CD4-positive, alpha-beta T cell treated with Interleukin-10 for 1 hour (primary cell): ENCODE data around the gene PPP1R12B.
"Not testable (repeated sequence)": the region's sequence is repeated elsewhere in the genome, so short reads cannot be mapped to it uniquely, and the experiment has no call there.

Experiments
- DNase-seq: peaks from one replicate; pipeline ENCODE4 v3.0.0-alpha.2; 2020

Gene PPP1R12B

GRCh38 chr1:202456372-202457169 is 108.1 kb downstream of the PPP1R12B start:
- DNase-seq: not testable (repeated sequence)

DNA sequence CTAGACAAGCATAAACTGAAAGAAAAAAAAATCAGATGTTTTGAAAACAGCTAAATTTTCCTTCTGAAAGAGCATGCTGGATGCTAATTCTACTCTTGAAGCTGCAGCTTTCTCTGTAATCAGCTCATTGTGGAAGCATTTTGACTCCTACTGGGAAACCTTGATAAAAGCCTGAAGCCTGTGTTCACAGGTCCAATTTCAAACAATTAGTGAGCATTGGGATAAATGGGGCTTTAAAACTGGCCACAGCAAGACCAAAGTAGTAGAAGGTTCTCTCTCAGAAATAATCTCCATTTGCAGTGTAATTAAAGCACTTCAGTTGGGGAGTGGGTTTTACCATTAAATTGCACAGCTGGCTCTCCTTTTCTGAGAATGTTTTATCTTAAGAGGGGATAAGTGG is 110.2 kb downstream of the PPP1R12B start:
- not testable (repeated sequence) for DNase-seq

DNA sequence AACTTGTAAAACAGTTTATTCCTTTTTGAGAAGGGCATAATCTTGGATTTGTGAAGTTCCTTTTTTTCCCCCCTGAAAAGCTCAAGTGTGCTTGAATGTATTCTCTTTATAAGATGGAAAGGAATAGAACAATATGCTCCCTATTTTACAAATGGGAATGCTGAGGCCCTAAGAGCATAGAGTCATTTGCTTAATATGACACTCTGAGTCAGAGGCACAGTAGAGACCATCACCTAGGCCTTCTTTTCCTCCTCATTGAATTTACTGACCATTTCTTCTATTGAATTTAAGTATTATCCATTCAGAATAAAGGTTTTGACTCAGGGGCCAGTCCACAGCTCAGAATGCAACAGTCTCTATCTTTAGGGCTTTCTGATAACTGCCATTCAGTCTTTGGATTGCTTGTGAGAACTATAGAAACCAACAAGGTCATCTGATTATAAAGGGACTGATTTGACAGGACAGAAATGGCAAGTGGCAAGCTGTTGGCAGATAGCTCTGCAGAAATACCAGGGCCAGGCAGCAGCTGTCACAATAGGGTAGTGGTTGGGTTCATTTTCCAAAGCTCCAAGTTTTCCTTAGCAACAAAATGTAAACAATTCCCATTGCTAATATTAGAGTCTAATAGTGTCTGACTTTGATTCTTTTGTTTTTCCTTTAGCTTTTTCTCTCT is 111.1 kb downstream of the PPP1R12B start:
- not testable (repeated sequence) for DNase-seq

DNA sequence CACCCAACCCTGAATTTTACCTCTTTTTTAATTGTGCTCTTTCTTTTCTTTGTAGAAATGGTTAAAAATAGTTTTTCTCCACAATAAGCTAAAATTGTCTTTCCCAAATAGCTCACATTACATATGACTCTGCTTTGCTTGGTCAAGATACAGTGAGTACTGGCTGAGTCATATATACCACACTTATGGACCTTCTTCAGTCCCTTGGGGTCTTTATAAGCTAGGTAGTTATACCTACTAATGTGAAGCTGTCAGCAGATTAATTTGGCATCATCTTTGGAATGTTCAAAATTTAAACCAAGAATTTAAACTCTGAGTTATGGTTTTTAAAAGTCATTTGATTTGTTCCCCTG is 111.6 kb downstream of the PPP1R12B start:
- not testable (repeated sequence) for DNase-seq

- no peak for DNase-seq
Observed at GRCh38 chr1:202462342-202463076, 114.0 kb downstream of the PPP1R12B start.

DNA sequence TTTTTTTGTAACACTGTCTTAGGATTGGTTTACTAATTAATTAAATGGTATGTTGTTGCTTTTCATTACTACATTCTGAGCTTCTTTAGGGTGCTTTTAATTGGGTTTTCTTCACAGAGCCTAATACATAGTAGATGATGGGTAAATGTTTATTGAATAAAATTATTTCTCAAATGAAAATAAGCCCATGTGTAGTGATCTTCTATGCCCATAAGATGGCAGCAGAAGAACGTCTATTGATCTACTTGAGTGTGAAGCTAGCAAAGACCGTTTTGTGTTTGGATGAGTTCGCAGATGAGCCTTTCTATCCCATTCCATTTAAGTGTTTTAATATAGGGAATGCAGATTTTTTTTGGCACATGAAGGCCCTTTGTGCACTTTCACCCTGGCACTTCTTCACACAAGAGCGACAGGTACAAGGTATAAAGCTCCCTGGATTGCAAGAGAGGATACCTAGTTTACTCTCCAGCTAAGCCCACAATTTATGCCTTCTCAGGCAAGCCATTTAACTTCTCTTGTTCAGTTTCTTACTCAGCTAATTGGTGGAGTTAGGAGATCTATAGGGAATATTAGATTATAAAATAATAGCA is 115.7 kb downstream of the PPP1R12B start:
- not testable (repeated sequence) for DNase-seq

- not testable (repeated sequence) for DNase-seq
Observed at GRCh38 chr1:202465644-202466270, 117.3 kb downstream of the PPP1R12B start.

DNA sequence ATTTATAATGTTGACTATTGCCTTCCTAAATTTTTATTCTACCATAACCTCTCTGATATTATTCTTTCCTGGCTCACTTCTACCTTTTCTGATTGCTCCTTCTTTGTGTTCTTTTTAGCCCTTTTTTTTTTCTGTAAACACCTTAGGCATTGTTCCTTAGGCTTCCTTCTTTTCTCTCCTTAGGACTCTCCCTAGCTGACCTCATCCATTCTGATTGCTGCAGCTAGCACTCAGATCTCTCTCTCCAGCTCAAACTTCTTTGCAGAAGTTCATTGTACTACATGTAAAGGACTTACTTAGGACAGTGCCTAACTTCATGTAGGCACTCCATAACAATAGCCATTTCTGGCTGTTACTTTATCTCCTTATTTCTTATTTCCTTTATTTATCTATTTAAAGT is 117.8 kb downstream of the PPP1R12B start:
- DNase-seq: not testable (repeated sequence)

DNA sequence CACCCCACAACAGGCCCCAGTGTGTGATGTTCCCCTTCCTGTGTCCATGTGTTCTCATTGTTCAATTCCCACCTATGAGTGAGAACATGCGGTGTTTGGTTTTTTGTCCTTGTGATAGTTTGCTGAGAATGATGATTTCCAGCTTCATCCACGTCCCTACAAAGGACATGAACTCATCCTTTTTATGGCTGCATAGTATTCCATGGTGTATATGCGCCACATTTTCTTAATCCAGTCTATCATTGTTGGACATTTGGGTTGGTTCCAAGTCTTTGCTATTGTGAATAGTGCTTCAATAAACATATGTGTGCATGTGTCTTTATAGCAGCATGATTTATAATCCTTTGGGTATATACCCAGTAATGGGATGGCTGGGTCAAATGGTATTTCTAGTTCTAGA is 118.9 kb downstream of the PPP1R12B start:
- not testable (repeated sequence) for DNase-seq

DNA sequence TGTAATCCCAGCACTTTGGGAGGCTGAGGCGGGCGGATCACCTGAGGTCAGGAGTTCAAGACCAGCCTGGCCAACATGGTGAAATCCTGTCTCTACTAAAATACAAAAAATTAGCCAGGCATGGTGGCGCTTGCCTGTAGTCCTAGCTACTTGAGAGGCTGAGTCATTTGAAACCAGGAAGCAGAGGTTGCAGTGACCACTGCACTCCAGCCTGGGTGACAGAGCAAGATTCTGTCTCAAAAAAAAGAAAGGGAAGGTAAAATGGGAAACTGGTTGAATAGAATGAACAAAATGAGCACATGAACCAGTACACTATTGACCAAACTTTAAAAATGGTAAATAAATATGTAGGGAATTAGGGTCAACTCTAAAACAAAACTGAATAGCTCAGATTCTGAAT is 120.2 kb downstream of the PPP1R12B start:
- DNase-seq: not testable (repeated sequence)

- not testable (repeated sequence) for DNase-seq
Observed at GRCh38 chr1:202469123-202469522, 120.6 kb downstream of the PPP1R12B start.

DNA sequence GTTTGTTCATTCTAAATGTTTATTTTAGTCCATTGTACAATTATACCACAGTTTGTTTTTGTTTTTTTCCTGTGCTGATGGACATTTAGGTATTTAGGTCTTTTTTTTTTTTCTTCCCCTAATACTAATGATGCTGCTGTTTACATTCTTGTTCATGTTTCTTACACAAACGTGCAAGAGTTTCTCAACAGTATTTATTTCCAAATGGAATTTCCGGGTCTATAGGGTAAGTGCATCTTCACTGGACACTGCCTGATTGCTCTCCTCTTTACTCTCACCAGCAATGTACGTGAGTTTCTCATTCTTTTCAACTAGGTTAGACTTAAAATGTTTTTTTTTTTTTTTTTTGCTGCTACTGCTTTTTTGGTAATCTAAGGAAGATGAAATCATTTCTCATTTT is 122.7 kb downstream of the PPP1R12B start:
- no peak for DNase-seq

GRCh38 chr1:202472347-202473124 is 124.0 kb downstream of the PPP1R12B start:
- DNase-seq: not testable (repeated sequence)

- not testable (repeated sequence) for DNase-seq
Observed at GRCh38 chr1:202473266-202474045, 125.0 kb downstream of the PPP1R12B start.

GRCh38 chr1:202479661-202480060 is 131.2 kb downstream of the PPP1R12B start:
- not testable (repeated sequence) for DNase-seq

DNA sequence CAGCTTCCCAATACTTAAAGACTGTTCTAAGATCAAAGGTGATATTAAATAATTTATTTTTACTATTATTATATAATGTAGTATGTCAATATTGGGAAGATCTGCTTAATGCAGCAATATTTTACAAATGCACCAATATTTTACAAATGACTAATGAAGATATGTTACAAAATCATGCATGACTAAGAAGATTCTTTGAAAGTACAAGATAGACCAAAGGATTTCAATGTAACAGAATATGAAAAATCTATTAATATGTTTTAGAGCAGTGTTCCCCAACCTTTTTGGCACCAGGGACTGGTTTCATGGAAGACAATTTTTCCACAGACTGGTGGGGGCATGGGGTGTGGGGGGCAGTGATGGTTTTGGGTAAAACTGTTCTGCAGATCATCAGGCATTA is 132.1 kb downstream of the PPP1R12B start:
- DNase-seq: not testable (repeated sequence)

GRCh38 chr1:202483362-202483761 is 134.9 kb downstream of the PPP1R12B start:
- DNase-seq: not testable (repeated sequence)

- not testable (repeated sequence) for DNase-seq
Observed at GRCh38 chr1:202484032-202484431, 135.5 kb downstream of the PPP1R12B start.

DNA sequence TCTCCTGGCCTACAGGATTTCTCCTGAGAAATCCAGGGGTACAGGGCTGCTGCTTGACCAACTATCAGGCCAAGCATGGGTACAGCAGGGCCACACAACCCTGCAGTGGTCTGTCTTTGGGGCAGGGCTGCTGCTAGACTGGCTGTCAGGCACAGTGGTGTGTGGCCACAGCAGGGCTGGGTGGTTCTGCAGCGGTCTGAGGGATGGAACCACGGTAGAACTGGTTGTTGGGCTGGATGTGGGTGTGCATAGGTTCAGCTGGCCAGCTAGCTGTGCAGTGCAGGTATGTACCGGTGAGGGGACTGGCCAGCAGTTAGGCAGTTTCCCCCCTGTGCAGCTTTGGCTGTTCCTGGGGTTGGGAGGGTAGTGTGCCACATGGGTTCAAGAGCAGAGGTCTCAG is 136.3 kb downstream of the PPP1R12B start:
- not testable (repeated sequence) for DNase-seq

GRCh38 chr1:202488178-202488649 is 139.7 kb downstream of the PPP1R12B start:
- not testable (repeated sequence) for DNase-seq

- not testable (repeated sequence) for DNase-seq
Observed at GRCh38 chr1:202489101-202489500, 140.6 kb downstream of the PPP1R12B start.
